ENCODE data around the gene GDE1.

DNA sequence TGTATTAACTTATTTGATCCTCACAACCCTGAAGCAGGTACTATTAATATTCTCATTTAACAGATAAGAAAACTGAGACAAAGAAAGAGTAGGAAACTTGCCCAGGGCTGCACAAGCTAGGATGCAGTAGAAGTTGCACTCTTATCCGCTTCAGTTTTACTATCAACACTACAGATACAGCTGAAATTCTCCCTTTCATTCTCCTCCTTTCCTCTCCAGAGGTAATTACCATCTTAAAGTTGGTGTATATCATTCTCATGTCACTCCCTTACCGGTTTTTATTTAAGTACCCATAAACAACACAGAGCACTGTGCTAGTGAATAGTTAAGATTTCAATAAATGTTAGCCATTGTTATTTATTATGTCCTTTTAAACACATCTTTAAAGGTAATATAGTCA lies 3.5 kb downstream of the GDE1 start:
- TF ChIP-seq CTCF (optimal IDR thresholded peaks at IDR 0.05 in 1 of 3, IDR thresholded peaks at IDR 0.05 in 1 of 3, conservative IDR thresholded peaks at IDR 0.05 in 1 of 3; ENCODE audit: extremely low read depth in 1 of 3, insufficient read depth in 2 of 3, low read length in 3 of 3), result no peak
- no peak for TF ChIP-seq EZH2 (IDR thresholded peaks at IDR 0.05; ENCODE audit: low read length)

All from keratinocyte (primary cell).